HT-29 (cell line): ENCODE measurements around the gene WWOX. TPM values are rescaled to one million over a fixed set of nuclear protein-coding genes. Genes with fewer than 3 reads are reported as not detected.
"Not testable (repeated sequence)": the region's sequence is repeated elsewhere in the genome, so short reads cannot be mapped to it uniquely, and the experiment has no call there.

Experiments used
- DNase-seq: peaks from one replicate; pipeline ENCODE4 v3.0.0-alpha.2; 2015; ENCODE audit warnings: low spot score
- total RNA-seq: library from RNA; depleted of rRNA; stranded (reverse); fragments of >200 nt; shearing (Covaris generic); gene quantifications from 2 replicates; pipeline ENCODE4 v1.2.3, GENCODE V29; 2014

Gene WWOX
- total RNA-seq, 1 experiment from 2014 or later, result 27.3 TPM

- no peak for DNase-seq
These were observed 1086.3 kb downstream of the WWOX start for GRCh38 chr16:79185711-79186110.

- DNase-seq, result no peak
These were observed 1086.7 kb downstream of the WWOX start for GRCh38 chr16:79186196-79186595.

GRCh38 chr16:79188115-79188738 is 1088.8 kb downstream of the WWOX start:
- no peak for DNase-seq

- DNase-seq, result no peak
These were observed 1089.3 kb downstream of the WWOX start for GRCh38 chr16:79188739-79189122.

- no peak for DNase-seq
These were observed 1091.1 kb downstream of the WWOX start for GRCh38 chr16:79190542-79190941.

GRCh38 chr16:79191933-79192332 is 1092.5 kb downstream of the WWOX start:
- no peak for DNase-seq

- DNase-seq, result no peak
These were observed 1093.5 kb downstream of the WWOX start for GRCh38 chr16:79192904-79193303.

GRCh38 chr16:79194291-79194690 is 1094.8 kb downstream of the WWOX start:
- no peak for DNase-seq

- no peak for DNase-seq
These were observed 1096.5 kb downstream of the WWOX start for GRCh38 chr16:79195938-79196337.

- DNase-seq, result no peak
These were observed 1102.0 kb downstream of the WWOX start for GRCh38 chr16:79201436-79201835.

- no peak for DNase-seq
These were observed 1103.5 kb downstream of the WWOX start for GRCh38 chr16:79202977-79203376.

- no peak for DNase-seq
These were observed 1105.0 kb downstream of the WWOX start for GRCh38 chr16:79204486-79204885.

- no peak for DNase-seq
These were observed 1107.4 kb downstream of the WWOX start for GRCh38 chr16:79206889-79207288.

- DNase-seq, result no peak
These were observed 1109.9 kb downstream of the WWOX start for GRCh38 chr16:79209308-79209707.

GRCh38 chr16:79210607-79211006 is 1111.2 kb downstream of the WWOX start:
- DNase-seq, result no peak

GRCh38 chr16:79211586-79211985 is 1112.1 kb downstream of the WWOX start:
- DNase-seq, result no peak

GRCh38 chr16:79212114-79212791 is 1112.8 kb downstream of the WWOX start:
- no peak for DNase-seq

- DNase-seq, result no peak
These were observed 1113.8 kb downstream of the WWOX start for GRCh38 chr16:79213214-79213613.

GRCh38 chr16:79215289-79215688 is 1115.8 kb downstream of the WWOX start:
- DNase-seq, result no peak

- DNase-seq, result no peak
These were observed 1118.0 kb downstream of the WWOX start for GRCh38 chr16:79217375-79218011.

GRCh38 chr16:79218351-79218750 is 1118.9 kb downstream of the WWOX start:
- no peak for DNase-seq

- not testable (repeated sequence) for DNase-seq
These were observed 1126.5 kb downstream of the WWOX start for GRCh38 chr16:79225994-79226393.

- no peak for DNase-seq
These were observed 1129.9 kb downstream of the WWOX start for GRCh38 chr16:79229361-79229760.
